Right lobe of liver (tissue), 4 donors: Measurements from ENCODE around the gene SPG11.

Experiments
- POLR2A ChIP-seq: fragments of 450-650 bp; IDR thresholded peaks from one replicate; pipeline ENCODE4 v1.6.1; 2017; ENCODE audit warnings: antibody characterized with exemption, mild to moderate bottlenecking
- TF ChIP-seq, protein P1 (sequence below), 4 donors: fragments of 200-600 bp in 3 of 4; fragments of 450-650 bp in 1 of 4; IDR thresholded peaks; one replicate each; pipeline versions ENCODE4 v1.5.1 to v1.8.0; 2016 to 2022; ENCODE audit warnings: antibody characterized with exemption in 4 of 4, mild to moderate bottlenecking in 2 of 4
- donor health status: DM: no; HTN: no; CAD: no.
- donor health status: DM: no; HTN: no; CAD: no.
- donor health status: DM: no; HTN: yes; CAD: no.

DNA sequence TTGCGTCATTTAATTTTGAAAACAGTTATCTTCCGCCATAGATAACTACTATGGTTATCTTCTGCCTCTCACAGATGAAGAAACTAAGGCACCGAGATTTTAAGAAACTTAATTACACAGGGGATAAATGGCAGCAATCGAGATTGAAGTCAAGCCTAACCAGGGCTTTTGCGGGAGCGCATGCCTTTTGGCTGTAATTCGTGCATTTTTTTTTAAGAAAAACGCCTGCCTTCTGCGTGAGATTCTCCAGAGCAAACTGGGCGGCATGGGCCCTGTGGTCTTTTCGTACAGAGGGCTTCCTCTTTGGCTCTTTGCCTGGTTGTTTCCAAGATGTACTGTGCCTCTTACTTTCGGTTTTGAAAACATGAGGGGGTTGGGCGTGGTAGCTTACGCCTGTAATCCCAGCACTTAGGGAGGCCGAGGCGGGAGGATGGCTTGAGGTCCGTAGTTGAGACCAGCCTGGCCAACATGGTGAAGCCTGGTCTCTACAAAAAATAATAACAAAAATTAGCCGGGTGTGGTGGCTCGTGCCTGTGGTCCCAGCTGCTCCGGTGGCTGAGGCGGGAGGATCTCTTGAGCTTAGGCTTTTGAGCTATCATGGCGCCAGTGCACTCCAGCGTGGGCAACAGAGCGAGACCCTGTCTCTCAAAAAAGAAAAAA, 49.0 kb upstream of the SPG11 start:
- no peak for TF ChIP-seq POLR2A
- TF ChIP-seq, protein P1, sequence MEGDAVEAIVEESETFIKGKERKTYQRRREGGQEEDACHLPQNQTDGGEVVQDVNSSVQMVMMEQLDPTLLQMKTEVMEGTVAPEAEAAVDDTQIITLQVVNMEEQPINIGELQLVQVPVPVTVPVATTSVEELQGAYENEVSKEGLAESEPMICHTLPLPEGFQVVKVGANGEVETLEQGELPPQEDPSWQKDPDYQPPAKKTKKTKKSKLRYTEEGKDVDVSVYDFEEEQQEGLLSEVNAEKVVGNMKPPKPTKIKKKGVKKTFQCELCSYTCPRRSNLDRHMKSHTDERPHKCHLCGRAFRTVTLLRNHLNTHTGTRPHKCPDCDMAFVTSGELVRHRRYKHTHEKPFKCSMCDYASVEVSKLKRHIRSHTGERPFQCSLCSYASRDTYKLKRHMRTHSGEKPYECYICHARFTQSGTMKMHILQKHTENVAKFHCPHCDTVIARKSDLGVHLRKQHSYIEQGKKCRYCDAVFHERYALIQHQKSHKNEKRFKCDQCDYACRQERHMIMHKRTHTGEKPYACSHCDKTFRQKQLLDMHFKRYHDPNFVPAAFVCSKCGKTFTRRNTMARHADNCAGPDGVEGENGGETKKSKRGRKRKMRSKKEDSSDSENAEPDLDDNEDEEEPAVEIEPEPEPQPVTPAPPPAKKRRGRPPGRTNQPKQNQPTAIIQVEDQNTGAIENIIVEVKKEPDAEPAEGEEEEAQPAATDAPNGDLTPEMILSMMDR (IDR thresholded peaks at IDR 0.05) = no peak
